GM21526 (cell line): ENCODE data around the gene RNF167.
"Not testable (repeated sequence)": the region's sequence is repeated elsewhere in the genome, so short reads cannot be mapped to it uniquely, and the experiment has no call there.

Source experiments
- ATAC-seq: cut with Tn5 transposase; IDR thresholded peaks from one replicate; pipeline ENCODE4 v1.9.1; 2021; ENCODE audit warnings: moderate library complexity; ENCODE audit not compliant: unreplicated experiment, low FRiP score

The RNF167 gene

DNA sequence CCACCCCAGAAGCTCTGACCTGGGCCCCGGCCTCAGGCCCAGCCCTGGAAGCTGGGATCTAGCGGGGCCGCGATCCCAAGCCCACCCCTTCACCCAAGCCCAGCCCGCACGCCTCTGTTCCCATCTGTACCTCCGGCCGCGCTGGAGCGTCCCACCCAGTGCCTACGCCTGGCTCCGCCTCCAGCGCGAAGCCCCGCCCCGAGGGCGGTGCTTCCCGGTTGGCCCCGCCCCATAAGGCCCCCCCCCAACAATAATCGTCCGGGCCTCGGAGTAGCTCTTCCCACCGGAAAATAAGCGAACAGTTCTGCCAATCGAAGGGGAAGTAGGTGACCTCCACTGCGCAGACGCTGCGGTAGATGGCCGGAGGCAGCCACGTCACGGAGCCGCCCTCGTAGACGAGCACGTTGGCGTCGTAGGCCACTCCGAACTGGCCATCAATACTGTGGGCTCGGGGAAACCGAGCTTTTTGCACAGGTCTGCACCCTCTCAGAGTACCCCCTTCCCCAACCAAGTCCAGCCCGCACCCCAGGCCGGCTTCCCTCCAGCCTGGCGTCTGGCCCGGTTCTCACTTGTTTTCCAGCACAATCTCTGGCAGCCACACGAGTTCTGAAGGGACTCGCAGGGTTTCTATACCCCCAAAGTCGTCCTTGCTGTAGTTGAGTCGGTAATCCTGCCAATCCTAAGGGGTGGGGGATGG is 38.3 kb upstream of the RNF167 start:
- no peak for ATAC-seq

DNA sequence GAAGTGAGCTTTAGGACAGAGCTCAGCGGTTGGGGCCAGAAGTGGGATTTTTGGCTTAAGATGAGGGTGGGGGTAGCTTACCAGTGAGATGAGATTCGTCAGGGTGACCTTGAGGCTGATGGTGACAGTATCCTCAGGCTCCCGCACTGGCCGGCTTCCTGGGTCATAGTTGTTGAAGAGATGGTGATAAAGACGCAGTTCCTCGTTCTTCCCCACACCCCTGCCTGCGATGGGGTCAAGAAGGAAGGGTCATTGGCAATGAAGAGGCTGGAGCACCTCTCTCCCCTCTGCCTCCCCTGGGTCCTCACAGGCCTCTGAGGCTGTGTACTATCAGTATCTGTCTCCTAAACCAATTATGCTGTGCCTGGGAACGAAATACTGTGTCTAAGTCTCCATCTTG is 37.5 kb upstream of the RNF167 start:
- no peak for ATAC-seq

- no peak for ATAC-seq
These were observed 36.8 kb upstream of the RNF167 start, which contains the start of gene CHRNE for GRCh38 chr17:4903051-4903818. Gene CHRNE (minus strand): TSS chr17:4903098. CDS start chr17:4903063, 35 bp downstream.

DNA sequence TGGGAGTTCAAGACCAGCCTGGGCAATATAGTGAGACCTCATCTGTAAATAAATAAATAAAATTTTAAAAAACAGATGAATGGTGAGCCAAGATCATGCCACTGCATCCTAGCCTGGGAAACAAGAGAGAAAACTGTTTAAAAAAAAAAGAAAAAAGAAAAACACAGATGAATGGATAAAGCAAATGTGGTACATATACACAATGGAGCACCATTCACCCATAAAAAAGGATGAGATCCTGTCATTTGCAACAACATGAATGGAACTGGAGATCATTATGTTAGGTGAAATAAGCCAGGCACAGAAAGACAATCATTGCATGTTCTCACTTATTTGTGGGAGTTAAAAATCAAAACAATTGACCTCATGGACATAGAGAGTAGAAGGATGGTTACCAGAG is 33.4 kb upstream of the RNF167 start:
- ATAC-seq: not testable (repeated sequence)

GRCh38 chr17:4908301-4908700 is 31.8 kb upstream of the RNF167 start:
- ATAC-seq: no peak

GRCh38 chr17:4908711-4909496 is 31.2 kb upstream of the RNF167 start:
- no peak for ATAC-seq

DNA sequence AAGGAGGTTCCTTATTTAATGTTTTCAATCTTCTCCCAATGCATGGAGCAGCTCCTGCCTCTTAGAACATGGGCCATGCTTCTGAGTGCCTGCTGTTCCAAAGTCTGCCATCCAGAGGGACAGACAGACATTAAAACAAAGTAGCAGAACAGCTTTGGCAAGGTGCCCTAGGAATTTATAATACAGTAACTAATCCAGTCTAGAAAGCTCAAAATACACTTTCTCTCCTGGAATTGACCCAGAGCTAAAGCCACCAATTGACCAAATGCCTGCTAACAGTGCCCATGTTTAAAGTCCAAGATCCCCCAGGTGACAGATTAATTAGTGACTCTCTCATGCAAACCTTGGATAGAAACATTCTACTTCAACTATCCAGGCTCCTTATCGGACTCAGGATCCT is 26.1 kb upstream of the RNF167 start:
- ATAC-seq: no peak

DNA sequence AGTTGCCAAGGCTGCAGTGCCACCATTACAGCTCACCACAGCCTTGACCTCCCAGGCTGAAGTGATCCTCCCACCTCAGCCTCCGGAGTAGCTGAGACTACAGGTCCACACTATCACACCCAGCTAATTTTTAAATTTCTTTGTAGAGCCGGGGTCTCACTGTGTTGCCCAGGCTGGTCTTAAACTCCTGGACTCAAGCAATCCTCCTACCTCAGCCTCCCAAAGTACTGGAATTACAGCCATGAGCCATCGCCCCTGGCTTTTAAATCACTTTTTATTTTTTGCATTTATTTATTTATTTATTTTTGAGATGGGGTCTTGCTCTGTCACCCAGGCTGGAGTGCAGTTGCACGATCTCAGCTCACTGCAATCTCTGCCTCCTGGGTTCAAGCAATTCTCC is 25.5 kb upstream of the RNF167 start:
- ATAC-seq: not testable (repeated sequence)

DNA sequence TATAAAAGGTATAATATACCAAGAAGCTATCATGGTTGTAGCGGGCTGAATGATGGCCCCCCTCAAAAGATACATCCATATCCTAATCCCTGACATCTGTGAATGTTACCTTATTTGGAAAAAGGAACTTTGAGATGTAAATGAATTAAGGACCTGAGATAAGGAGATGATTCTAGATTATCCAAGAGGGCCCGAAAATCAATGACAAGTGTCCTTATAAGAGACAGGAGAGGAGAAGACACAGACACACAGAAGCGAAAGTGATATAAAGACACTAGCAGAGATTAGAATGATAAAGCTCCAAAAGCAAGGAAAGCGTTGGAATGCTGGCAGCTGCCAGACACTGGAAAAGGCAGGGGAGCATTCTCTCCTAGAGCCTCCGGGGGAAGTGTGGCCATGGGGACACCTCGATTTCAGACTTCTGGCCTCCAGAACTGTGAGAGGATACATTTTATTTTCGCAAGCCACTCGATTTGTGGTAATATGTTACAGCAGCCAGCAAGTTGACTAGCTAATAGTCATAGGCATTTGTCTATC is 20.5 kb upstream of the RNF167 start:
- ATAC-seq: no peak

GRCh38 chr17:4920351-4921048 is 19.6 kb upstream of the RNF167 start:
- ATAC-seq: no peak

DNA sequence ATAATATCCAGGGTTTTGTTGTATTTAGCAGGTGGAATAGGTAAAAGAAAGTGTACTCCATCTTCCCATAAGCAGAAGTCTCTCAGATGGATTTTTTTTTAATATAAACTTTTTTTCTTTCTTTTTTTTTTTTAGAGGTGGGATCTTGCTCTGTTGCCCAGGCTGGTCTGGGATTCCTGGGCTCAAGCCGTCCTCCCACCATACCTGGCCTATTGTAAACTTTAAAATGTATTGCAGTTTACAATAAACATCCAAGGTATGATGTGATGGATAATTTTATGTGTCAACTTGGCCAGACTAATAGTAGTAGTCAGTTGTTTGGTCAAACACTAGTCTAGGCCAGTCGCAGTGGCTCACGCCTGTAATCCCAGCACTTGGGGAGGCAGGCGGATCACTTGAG is 18.7 kb upstream of the RNF167 start:
- ATAC-seq: no peak

GRCh38 chr17:4926577-4927335 is 13.3 kb upstream of the RNF167 start:
- not testable (repeated sequence) for ATAC-seq

DNA sequence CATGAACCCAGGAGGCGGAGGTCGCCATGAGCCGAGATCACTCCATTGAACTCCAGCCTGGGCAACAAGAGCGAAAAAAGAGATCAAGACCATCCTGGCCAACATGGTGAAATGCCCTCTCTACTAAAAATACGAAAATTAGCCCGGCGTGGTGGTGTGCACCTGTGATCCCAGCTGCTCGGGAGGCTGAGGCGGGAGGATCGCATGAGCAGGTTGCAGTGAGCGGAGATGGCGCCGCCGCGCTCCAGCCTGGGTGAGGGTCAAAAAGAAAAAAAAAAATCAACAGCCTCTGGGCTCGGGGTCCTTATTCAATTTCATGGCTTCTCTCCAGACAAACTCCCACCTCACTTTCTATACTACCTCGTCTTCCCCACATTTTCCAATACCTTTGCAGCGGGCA is 11.2 kb upstream of the RNF167 start:
- no peak for ATAC-seq

DNA sequence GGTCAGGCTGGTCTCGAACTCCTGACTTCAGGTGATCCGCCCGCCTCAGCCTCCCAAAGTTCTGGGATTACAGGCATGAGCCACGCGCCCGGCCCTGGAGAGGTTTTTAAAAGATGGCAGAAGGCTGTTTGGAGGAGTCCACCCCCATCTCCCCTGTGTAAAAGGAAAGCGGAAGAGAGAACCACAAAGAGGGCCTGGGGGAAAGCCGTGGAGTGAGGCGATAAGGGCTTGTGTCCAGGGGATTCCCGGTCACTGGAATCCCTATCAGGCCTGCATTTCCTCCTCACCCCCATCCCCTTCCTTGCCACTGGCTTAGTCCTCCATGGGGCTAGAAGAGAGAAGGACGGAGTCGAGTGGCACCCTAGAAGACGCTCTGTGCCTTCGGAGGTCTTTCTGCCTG is 8.1 kb upstream of the RNF167 start, which contains the start of gene GP1BA:
Gene GP1BA (plus strand): TSS at position 315 of the 400 bp plus-strand sequence. CDS start 328 bp downstream, outside the sequence.
- ATAC-seq: no peak

- ATAC-seq: no peak
These were observed 7.3 kb upstream of the RNF167 start for GRCh38 chr17:4932756-4933155.

DNA sequence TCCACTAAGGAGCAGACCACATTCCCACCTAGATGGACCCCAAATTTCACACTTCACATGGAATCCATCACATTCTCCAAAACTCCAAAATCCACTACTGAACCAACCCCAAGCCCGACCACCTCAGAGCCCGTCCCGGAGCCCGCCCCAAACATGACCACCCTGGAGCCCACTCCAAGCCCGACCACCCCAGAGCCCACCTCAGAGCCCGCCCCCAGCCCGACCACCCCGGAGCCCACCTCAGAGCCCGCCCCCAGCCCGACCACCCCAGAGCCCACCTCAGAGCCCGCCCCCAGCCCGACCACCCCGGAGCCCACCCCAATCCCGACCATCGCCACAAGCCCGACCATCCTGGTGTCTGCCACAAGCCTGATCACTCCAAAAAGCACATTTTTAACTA is 6.4 kb upstream of the RNF167 start:
- no peak for ATAC-seq

- no peak for ATAC-seq
These were observed 5.7 kb upstream of the RNF167 start for GRCh38 chr17:4934173-4934979.

GRCh38 chr17:4935650-4936049 is 4.4 kb upstream of the RNF167 start:
- ATAC-seq: no peak

DNA sequence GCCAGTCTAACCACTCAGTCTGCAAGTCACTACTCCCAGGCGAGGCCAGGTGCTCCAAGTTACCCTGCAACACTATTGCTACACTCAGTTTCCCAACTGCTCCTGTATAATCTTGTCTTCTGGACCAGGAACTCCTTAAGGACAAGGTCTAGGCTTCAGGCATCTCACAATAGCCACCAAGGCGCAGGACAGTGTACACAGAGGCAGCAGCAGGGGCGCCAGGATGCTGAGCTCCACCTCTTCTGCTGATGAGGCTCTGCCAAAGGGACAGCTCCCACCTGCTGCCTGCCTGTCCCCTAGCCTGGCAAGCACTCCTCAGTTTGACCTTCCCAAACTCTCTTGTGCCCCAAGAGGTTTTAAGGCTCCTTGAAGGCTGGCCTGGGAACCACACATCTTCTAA is 3.6 kb upstream of the RNF167 start:
- no peak for ATAC-seq
